Left lobe of liver (tissue), 2 donors: ENCODE results near the gene EFNA2. TPM values are rescaled to one million over a fixed set of nuclear protein-coding genes. Genes with fewer than 3 reads are reported as not detected.

Source experiments
- ATAC-seq: fragments of 200-7000 bp; cut with Tn5 transposase; one replicate; pipeline ENCODE4 v1.9.1; 2020; ENCODE audit warnings: mild to moderate bottlenecking, moderate library complexity
- DNase-seq: peaks from one replicate; pipeline ENCODE4 v3.0.0-alpha.2; 2020; ENCODE audit warnings: low spot score
- total RNA-seq: library from RNA; stranded (reverse); gene quantifications from one replicate; pipeline ENCODE4 v1.2.1, GENCODE V29; 2021
- donor health status: DM: no; HTN: no; CAD: no; lungs with moderate emphysema.
- donor health status: DM: no; HTN: yes; CAD: no.

EFNA2 gene
- total RNA-seq, 1 donor from 2014 or later: 8.6 TPM

DNA sequence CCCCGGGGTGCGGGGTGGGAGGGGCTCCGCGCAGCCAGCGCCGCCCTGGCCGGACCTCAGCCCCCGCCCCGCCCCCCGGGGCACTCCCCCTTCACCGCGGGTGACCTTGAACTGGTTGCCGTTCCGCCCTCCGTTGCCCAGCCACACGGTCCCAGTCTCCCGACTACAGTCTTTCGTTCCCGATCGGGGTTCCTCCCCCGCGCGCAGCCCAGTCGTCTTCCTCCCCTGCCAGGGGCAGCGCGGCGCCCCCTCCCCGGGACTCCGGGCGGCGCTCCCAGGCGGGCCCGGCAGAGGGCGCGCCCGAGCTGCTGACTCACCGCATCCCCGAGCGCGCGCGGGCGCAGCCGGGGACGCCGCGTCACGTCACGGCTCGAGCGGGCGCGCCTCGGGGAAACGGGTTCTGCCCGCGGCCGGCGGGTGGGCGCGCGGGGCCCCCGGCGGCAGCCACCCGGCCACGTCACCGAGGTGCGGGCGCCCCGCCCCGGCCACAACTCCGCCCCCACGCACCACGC lies 36.8 kb upstream of the EFNA2 start:
- DNase-seq (peak; percentile 91), ATAC-seq (peak; percentile 17)

DNA sequence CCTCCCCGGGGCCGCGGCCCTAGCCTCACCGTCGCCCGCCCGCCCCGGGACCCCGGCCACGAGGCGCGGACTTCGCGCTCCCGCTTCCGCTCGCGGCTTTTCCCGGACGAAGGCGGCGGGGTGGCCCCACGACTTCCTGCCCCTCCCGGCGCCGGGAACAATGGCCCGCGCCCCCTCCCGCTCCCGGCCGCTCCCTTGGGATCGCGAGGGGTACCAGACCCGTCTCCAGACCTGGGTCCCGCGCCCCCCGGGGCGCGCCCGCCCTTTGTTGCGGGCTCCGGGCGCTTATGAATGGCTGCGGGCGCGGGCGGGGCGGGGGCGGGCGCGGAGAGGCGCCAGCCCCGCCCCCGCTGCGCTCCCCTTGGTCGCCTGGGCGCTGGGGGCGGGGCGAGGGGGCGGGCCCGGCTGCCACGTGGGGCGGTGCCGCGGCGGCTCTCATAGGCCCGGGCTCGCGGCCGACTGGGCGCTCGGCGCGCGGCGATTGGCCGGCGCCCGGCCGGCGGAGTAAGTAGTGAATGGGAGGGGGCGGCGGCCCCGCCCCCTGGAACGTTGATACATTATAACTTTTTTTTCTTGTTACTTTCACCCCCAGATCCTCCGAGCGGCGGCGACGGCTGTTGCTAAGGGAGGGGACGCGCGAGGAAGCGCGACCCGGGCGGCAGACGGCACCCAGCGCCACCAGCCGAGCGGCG lies 36.2 kb upstream of the EFNA2 start:
- DNase-seq: peak; percentile 95
- peak; percentile 31 for ATAC-seq

DNA sequence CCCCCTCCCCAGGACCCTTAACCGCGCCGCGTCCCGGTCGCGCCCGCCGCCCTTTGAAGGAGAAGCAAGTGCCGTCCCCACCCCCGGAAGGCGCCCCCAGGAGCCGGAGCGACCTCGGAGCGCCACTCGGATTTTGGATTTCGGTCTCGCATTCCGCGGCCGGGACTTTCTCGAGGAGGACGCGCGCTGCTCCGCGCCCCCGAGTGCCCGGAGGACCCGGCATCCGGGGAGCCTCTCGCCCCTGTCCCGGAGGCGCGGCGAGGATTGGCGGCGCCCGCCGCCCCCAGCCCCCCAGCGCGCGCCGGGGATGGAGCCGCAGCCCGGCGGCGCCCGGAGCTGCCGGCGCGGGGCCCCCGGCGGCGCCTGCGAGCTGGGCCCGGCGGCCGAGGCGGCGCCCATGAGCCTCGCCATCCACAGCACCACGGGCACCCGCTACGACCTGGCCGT lies 35.7 kb upstream of the EFNA2 start:
- ATAC-seq: no peak
- no peak for DNase-seq

DNA sequence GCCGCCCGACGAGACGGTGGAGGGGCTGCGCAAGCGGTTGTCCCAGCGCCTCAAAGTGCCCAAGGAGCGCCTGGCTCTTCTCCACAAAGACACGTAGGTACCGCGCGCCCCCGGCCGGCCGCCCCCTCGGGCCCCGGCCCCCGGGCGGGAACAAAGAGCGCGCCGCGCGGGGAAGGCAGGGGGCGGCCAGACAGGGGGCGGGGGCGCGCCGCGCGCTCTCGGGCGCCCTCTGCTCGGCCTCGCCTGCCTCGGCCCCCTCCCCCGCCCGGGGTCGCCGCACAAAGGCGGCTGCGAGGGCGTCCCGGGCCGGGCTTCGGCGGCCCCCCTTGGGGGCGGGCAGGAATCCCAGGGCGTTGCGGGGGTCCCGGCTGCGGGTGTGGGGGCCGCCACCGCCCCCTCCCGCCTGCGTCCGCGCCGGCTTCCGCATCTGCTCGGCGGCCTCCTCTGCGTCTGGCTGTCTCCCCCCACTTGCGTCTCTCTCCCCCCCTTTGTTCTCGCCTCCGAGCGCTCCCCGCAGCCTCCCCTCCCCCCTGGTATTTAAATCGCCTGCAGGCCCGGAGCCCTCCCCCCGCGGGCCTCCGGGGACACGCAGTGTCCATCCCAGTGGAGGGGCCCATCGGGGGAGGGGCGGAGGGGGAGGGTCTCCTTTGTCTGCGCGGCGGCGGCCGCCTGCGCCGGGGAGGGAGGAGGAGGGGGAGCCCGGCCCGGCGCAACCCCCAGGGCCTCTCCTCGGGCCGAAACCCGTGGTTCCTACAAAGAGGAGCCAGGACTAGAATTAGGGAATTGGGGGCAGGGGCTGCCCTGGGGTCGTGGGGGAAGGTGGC lies 35.0 kb upstream of the EFNA2 start:
- DNase-seq: peak; percentile 61
- no peak for ATAC-seq

DNA sequence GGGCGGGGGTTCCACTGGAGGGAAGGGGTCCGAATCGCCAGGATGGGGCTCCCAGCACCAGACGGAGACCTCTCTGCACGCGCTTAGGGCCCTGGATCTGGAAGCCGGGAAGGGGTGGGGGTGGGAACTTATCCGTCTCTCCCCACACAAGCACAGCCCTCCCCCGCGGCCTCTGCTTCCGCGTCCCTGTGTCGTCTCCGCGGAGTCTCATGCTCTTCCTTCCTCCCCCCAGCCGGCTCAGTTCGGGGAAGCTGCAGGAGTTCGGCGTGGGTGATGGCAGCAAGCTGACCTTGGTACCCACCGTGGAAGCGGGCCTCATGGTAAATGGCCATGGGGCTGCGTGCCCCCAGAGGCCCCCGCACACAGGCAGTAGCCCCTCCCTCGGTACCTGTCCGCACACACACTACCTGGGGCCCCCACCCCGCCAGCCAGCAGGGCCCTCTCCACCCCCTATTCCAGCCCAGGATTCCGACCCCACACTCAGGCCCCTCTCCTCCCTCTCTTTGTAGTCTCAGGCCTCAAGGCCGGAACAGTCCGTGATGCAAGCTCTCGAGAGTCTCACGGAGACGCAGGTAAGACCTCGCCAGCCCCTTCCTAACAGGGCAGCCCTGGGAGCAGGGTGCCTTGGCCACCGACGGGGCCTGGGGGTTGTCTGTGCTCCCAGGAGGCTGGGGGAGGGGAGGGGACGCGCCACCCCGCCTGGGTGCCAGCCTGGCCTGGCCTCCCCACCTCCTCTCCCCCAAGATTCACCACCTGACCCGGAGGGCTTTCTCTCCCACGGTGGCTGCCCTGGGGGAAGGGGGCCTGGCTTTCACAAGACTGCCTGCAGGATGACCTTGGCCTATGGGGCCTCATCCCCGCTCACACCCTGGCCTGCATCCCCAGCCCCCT lies 34.1 kb upstream of the EFNA2 start:
- ATAC-seq (no peak), DNase-seq (peak; percentile 75)

DNA sequence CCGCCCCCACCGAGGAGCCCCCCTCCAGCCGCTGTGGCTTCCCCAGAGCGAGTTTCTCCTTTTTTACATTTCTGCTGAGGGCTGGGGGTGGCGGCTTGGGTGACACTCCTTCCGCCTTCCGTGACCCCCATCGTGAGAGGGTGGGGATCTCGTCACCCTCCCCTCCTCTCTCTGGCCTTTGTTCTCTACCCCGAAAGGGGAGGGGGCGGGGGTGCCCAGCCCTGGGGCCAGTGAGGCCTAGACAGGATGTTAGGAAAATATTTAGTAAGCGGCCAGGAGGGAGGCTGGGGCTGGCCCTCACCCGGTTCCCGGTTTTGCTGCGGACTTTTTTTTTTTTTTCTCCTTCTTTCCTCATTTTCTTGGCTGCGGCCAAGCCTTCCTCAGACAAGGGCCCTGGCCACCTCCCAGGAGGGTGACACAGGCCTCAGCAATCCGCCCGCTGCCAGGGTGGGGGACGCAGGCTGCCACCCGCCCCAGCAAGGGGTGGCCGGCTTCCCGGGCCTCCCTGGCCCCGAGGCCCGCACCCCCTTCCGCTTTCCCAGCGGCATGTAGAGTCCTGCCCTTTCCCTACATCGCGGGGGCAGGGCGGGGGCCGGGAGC lies 33.4 kb upstream of the EFNA2 start:
- peak; percentile 5 for ATAC-seq
- peak; percentile 83 for DNase-seq

DNA sequence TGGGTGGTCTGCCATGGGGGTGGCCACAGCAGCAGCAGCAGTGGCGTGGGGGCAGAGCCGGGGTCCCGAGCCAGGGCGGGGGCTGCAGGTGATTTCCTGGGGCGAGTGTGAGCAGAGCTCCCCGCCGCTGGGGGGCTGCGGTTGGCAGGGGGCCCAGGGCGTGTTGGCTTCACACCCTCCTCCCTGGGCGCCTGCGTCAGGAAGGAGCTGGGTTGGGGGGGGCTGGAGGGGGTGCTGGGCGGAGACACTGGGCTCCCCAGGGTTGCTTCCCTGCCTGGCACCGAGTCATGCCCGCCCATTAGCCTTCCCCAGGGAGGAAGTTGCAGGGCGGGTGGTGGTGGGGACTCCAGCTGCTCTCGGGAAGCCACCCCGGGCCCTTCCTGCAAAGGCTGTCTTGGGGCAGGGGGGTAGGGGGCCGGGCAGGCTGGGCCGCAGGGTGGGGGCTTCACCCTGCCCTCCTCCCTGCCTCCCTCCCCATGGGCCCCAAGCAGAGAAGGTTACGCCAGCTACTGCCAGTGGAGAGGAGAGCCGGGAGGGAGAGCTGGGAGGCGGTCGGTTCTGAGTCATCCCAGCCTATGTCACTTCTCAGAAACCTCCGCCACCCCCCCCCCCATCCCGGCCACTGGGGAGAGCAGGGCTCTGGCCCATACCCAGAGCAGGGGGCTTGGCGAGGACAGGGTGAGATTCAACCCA lies 32.7 kb upstream of the EFNA2 start:
- peak; percentile 82 for DNase-seq
- ATAC-seq: peak; percentile 8

DNA sequence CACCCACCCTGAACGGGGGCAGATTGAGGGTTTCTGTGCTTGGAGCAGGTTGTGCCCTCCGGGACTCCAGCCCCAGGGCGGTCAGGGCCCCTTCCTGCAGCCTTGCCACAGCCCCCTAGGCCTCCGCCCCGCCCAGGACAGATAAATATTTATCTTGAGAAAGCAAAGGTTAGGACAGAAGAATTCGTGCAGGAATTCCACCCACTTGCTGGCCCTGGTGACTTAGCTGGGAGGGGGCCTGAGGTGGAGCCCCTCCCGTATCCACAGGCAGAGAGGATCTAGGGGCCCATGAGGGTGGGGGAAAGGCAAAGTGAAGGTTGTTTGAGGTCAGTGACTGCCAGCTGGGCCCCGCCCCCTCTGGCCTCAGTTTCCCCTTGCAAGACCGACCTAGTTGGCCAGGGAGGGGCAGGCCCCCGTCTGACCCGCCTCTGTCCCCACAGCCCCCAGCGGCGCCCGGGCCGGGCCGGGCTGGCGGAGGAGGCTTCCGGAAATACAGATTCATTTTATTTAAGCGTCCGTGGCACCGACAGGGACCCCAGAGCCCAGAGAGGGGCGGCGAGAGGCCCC lies 32.1 kb upstream of the EFNA2 start:
- ATAC-seq (no peak), DNase-seq (peak; percentile 57)

DNA sequence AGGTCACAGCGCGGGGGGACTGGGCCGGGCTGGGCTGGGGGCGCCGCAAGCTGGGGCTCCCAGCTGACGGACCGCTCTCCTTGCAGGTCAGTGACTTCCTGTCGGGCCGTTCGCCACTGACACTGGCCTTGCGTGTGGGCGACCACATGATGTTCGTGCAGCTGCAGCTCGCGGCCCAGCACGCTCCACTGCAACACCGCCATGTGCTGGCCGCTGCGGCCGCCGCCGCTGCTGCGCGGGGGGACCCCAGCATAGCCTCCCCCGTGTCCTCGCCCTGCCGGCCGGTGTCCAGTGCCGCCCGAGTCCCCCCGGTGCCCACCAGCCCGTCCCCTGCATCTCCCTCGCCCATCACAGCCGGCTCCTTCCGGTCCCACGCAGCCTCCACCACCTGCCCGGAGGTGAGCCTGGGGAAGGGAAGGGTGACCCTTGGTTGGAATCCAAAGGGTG lies 31.6 kb upstream of the EFNA2 start:
- no peak for ATAC-seq

DNA sequence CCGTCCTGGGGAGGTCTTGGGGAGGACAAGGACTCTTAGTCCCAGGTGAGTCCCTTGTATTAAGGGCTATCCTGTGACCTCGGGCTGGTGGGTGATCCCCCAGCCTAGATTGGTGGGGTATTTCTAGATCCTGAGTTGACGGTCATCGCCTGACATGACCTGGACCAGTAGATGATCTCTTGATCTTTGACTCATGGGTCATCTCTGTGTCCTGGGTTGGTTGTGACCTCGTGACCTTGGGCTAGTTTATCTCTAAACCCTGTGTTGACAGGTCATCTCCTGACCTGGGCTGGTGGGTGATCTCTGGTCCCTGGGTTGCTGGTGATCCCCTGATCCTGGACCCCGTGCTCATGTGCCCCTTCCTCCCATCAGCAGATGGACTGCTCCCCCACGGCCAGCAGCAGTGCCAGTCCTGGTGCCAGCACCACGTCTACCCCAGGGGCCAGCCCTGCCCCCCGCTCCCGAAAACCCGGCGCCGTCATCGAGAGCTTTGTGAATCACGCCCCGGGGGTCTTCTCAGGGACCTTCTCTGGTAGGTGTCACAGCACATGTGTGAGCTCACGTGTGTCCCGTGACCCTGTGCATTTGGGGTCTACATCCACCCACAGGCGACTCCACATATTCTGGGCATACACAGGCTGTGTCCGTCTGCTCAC lies 31.0 kb upstream of the EFNA2 start:
- DNase-seq (peak; percentile 76), ATAC-seq (peak; percentile 24)

More for the DNA sequence above, 31.6 kb upstream of the EFNA2 start:
- DNase-seq: peak; percentile 58

DNA sequence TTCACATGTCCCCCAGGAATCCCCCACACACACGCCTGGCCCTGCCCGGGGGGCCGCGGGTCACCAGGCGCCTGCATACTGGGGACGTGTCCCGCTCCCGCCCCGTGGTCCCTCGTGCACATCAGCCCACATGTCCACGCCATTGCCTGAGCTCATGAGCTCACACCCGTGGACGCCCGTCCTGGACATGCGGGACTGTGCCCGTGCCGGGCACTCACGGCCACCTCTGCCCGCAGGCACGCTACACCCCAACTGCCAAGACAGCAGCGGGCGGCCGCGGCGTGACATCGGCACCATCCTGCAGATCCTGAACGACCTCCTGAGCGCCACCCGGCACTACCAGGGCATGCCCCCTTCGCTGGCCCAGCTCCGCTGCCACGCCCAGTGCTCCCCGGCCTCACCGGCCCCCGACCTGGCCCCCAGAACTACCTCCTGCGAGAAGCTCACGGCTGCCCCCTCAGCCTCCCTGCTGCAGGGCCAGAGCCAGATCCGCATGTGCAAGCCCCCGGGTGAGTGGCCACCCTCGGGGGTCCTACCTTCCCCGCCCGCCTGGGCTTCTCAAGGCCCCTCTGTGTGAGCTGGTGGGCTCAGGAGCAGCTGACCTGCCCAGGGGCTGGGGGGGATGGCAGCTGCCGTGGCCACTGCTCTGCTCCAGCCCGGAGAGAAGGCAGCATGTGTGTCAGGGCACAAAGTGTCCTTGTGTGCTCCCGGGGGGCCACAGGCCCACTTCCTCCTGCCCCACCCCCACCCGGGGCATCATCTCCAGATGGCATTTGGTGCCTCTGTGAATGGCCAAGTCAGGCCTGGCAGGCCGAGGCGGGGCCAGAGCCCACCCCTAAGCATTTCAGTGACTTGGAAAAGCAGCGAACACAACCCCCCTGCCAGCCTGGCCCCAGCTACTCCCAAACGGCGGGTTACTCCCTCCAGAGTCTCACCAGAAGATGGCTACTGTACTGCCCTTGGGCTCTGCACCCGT lies 30.2 kb upstream of the EFNA2 start:
- no peak for DNase-seq
- ATAC-seq: no peak

DNA sequence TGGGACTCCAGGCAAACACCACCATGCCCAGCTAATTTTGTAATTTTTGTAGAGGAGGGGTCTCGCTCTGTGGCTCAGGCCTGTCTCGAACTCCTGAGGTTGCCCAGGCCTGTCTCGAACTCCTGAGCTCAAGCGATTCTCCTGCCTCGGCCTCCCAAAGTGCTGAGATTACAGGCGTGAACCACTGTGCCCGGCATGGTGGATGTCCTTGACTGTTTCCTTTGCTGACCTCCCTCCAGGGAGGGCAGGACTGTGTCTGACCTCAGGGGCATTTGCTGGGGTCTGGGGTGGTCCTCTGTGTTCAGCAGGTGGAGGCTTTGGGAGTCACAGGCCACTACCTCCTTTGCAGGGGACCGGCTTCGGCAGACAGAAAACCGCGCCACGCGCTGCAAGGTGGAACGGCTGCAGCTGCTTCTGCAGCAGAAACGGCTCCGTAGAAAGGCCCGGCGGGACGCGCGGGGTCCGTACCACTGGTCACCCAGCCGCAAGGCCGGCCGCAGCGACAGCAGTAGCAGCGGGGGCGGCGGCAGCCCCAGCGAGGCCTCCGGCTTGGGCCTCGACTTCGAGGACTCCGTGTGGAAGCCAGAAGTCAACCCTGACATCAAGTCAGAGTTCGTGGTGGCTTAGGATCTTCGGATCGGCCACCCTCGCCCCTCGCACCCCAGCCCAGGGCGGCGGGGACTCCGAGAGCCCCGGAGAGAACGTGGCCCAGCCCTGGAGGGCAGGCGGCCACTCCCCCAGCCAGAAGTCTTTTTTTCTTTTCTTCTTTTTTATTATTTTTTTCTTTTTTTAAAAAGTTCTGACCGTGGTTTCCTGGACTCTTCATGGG lies 28.8 kb upstream of the EFNA2 start:
- ATAC-seq (no peak), DNase-seq (no peak)

DNA sequence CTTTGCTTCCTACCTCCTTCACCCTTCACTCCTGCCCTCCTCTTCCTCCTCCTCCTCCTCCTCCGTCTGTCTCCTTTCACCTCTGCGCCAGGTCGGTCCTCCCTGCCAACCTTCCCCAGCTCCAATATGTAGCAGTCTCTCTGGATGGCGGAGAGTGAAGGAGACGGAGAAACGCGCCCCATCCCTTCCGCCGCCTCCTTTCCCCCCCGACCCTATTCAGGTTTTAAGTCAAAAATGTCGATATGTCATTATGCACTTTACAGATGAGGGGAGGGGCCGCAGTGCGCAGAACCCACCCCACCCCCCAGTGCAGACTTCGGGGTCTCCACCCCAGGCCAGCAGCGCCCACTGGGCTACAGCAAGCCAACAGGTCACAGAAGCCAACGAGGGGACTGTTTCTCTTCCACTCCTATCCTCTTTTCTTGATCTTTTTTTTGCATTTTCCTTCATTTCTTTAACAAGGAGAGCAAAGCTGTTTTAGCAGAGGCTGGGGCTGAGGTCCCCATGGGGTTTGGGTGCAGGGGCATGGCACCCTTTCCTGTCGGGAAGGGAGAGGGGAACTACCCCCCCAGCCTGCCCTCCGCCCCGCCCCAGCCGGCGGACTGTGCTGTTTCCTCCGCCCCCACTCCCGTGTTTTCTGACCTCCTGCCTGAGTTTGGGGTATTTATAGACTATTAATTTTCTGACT lies 28.1 kb upstream of the EFNA2 start:
- no peak for ATAC-seq

DNA sequence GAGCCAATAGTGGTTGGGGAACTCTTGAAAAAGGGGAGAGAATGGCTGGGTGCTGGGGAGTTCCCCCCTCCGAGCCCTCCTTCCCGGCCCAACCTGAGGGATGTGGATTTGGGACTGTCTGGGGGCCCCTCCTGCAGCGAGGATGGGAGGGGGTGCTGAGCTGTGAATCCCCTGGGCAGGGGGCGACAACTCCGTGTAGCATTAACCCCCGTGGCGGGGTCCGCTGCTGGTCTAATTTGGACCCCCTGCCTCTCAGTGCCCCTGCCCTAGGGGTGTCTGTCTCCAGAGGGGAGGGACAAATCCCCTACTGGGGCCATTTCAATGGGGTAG lies 27.5 kb upstream of the EFNA2 start:
- DNase-seq: no peak

More for the DNA sequence above, 28.1 kb upstream of the EFNA2 start:
- DNase-seq: no peak

DNA sequence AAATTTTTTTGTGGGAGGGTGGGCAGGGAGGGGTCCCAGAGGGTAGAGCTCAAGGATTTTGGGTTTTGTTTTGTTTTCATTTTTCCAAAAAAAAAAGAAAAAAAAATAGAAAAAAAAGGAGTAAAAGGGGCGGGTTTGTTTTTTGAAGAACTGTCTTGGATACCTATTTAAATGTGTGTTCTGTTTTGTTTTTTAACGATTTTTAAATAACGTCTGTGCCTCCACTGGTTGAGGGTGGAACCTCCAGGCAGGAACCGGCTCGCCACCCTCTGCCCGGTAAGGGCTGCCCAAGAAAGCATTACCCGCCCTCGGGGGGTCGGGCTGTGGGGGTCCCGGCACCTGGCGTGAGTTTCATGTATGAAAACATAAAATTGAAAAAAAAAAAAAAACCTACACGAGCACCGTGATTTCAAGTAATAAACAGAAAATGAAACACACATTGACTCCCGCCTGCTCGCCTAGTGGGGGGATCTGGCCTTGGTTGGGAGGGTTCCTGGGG lies 26.9 kb upstream of the EFNA2 start:
- DNase-seq (no peak), ATAC-seq (no peak)

More for the DNA sequence above, 27.5 kb upstream of the EFNA2 start:
- no peak for ATAC-seq

DNA sequence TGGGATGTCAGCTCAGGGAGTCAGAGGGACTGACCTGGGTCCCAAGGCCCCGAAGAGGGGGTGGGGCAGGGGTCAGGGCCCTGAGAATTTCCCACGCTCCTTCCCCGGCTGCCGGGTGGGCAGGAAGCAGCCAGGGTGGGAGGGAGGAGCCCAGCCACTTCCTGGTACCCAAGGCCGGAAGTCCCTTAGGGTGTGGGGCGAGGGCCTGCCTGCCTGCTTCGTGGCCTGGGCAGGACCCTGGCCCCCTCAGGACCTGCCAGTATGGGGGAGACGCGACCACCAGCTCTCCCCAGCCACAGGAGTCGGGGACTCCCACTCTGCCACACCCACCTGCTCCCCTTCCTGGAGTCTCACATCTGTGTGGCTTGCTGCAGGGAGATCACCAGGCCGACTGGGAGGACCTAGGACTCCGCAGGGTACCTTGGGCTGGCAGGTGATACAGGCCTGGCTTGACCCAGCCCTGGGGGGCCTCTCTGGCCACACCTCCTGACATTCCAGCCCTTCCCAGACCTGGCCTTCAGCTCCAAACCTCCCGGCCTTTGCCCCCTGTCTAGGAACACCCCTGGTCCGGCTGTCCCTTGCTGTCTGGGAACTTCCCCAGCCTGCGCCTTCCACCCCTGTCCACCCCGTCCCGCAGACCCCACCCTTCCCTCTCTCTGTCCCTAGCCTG lies 26.3 kb upstream of the EFNA2 start:
- ATAC-seq (peak; percentile 16), DNase-seq (peak; percentile 83)
